NOMO-1 treated with DMSO at 0.1 percent for 48 hours (cell line): Measurements from ENCODE around the gene CAMKK2.
"Not testable (repeated sequence)": the region's sequence is repeated elsewhere in the genome, so short reads cannot be mapped to it uniquely, and the experiment has no call there.

Experiments
- DNase-seq: peaks from one replicate; lab custom pipeline; 2025; ENCODE audit not compliant: unreplicated experiment; lab: John Stamatoyannopoulos, UW

The CAMKK2 gene

GRCh38 chr12:121280531-121280930, 16.0 kb downstream of the CAMKK2 start:
- DNase-seq = not testable (repeated sequence)

DNA sequence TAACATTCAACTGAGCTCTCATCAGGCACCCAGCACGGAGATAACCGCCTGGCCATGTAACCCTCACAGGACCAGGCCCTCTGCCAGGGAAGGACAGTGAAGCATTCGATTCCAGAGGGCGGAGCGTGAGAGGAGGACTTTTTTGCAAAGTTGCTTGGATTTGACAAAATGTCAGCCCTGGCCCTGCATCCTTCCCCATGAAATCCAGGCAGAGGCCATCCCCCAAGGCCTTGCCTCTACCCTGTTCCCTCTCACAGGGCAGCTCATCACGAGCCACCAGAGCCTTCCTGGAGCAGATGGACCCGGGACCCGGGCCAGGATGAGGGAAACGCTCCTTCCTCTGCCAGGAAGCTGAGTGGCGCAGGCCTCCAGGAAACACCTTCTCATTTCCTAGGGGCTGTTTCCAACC, 17.0 kb downstream of the CAMKK2 start:
- no peak for DNase-seq

DNA sequence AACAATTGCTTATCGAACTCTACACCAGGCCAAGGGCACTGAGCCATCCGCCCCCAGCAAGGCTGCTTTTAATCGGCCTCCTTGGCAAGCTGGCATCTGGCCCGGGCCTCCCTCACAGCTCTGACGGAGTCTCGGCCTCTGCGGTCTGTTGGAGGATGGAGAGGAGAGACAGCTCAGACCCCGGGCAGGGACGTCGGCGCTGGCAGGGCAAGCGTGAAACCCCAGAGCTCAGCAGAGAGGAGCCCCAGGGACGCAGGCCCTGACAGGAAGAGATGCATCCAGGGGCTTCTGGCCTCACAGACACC, 17.5 kb downstream of the CAMKK2 start:
- DNase-seq = no peak

DNA sequence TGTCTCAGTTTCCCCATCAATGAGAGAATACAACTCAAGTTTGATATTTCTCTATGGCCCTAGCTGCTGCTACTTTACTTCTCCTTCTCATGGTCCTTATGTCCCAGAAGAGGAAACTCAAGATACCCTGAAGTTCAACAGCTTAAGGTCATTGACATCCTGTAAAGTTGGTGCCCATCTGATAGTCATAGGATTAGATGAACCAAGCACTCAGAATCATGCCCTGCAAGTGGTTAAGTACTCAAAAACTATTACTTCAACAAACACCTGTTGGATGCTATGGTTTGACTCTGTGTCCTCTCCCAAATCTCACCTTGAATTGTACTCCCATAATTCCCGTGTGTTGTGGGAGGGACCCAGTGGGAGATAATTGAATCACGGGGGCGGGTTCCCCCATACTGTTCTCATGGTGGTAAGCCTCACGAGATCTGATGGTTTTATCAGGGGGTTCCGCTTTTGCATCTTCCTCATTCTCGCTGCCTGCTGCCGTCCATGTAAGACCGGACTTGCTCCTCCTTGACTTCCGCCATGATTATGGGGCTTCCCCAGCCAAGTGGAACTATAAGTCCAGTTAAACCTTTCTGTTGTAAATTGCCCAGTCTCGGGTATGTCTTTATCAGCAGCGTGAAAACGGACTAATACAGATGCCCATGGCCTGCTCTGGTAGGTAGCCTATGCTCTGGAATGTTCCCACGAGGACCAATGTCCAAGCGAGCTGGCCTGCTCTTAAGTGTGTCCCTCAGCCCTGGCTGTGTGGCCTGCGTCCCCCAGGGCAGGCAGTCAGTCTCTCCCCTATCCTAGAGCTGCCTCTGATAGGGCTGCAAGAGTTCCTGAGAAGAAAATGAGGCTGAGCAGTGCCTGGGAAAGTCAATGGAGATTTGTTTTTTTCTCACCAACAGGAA, 18.1 kb downstream of the CAMKK2 start:
- DNase-seq = peak; percentile 58

- no peak for DNase-seq
Observed at GRCh38 chr12:121277374-121277759, 19.1 kb downstream of the CAMKK2 start.

DNA sequence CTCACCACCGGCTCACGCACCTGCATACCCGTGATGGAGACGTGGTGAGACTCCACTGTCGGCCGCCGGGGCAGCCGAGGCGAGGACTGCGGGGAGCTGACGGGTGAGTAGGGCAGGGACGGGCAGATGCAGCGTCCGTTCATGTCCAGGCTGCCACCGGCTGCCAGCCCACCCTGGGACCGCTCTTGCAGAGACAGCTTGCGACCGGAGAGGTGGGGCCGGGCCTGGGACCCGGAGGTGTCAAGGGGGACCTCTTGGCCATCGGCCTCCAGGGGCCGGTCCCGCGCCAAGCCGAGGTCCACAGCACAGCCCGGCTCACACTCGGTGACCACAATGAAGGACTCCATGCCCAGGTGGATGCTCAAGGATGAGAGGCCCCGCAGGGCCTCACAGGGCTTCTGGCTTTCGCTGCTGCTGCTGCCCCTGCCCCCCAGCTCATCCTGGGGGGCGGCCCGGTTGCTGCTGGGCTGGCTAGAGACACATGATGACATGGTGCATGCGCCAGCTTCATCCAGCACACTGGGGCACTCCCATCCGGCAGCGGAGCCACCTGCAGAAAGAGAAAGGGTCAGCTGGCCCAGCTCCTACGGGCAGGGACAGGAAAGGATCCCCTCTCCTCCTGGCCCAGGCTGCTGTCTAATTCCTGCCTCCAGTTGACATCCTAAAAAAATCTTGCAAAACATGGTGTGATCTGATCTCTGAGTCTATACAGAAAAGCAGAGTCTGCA, 22.3 kb downstream of the CAMKK2 start:
- no peak for DNase-seq

DNA sequence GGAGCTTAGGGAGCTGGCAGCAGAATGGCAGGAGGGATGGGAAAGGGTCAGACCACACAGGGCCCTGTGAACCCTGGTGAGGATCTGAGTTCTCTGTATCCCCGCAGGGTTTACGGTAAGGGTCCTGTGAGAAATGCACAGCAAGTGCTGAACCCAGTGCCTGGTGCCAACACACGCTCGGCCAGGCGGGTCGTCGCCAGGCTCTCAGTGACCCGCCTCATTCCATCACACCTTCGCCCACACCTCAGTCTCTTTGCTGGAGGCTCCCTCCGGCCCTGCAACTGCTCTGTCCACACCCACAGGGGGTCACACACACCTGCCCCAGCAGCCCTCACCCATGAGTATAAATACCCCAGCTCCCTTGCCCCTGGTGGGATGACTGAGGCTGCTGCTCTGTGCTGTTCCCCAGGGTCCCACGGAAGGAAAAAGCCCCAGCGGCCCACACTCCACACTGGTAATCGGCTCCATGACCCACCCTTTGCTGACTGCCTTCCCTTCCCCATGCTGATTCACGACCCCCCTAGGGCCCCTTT, 23.1 kb downstream of the CAMKK2 start:
- DNase-seq = no peak

- no peak for DNase-seq
Observed at GRCh38 chr12:121267822-121268221, 28.7 kb downstream of the CAMKK2 start.

GRCh38 chr12:121264951-121265515, 31.5 kb downstream of the CAMKK2 start:
- DNase-seq = no peak

- DNase-seq = no peak
Observed at GRCh38 chr12:121264135-121264534, 32.4 kb downstream of the CAMKK2 start.

DNA sequence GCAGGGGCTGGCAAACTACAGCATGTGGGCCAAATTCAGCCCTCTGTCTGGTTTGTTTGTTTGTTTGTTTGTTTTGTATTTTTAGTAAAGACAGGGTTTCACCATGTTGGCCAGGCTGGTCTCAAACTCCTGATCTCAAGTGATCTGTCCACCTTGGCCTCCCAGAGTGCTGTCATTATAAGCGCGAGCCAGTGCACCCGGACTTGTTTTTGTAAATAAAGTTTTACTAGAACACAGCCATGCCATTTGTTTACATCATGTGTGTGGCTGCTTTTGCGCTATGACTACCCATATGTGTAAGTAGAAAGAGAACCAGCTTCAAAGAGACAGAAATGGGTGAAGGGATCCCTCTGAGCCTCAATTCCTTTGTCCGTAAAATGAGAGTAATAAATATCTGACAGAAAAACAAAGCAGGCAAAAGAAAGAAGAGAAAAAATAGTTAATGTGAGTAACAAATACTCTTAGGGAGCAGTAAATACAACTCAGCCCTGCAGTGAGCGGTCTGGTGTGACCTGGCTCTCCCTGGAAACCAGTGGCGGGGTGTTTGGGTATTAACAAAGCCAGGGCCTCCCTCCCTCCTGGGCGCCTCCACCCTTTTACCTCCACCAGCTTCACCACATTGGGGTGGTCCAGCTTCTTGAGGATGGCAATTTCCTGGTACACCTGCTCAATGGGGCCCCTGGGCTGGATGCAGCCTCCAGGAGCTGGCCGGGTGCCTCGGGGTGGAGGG, 33.1 kb downstream of the CAMKK2 start:
- DNase-seq = no peak

DNA sequence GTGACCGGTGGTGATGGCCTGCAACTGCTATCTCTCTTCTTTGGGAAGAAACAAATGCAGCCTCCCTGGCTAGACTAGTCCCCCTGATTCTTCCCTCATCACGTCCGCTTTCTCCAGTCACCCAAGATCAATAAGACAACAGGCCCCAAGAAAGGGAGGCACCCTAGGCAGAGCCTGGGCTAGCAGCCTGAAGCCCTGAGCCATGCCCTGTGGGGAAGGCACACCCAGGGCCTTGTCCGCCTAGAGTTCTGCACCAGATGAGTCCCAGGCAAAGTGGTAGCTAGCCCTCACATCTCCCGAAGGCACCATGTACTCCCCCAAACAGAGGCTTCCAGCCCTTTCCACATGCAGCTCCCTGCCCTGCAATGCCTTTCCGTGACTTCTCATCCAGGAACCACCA, 35.1 kb downstream of the CAMKK2 start:
- DNase-seq = no peak

GRCh38 chr12:121260091-121260490, 36.4 kb downstream of the CAMKK2 start:
- DNase-seq = no peak

DNA sequence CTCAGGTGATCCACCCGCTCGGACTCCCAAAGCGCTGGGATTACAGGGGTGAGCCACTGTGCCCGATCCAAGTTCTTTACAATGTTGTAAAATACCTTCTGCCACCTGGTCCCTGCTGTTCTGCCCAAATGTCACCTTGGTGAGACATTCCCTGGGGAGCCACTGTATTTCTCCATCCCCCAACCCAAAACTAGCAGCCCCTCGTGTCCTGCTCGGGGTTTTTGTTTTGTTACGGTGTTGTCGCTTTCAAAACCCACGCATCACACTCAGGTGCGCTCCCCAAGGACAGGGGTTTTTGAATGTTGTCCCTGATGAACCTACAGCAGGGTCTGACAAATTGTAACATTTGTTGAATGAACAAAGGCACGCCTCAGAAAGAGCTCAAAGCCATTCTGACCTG, 37.4 kb downstream of the CAMKK2 start:
- DNase-seq = no peak

- DNase-seq = peak; percentile 36
Observed at GRCh38 chr12:121257704-121258449, 38.6 kb downstream of the CAMKK2 start.

- DNase-seq = no peak
Observed at GRCh38 chr12:121255433-121255832, 41.1 kb downstream of the CAMKK2 start.

- no peak for DNase-seq
Observed at GRCh38 chr12:121253638-121254335, 42.7 kb downstream of the CAMKK2 start.

GRCh38 chr12:121252712-121253345, 43.7 kb downstream of the CAMKK2 start:
- DNase-seq = no peak

DNA sequence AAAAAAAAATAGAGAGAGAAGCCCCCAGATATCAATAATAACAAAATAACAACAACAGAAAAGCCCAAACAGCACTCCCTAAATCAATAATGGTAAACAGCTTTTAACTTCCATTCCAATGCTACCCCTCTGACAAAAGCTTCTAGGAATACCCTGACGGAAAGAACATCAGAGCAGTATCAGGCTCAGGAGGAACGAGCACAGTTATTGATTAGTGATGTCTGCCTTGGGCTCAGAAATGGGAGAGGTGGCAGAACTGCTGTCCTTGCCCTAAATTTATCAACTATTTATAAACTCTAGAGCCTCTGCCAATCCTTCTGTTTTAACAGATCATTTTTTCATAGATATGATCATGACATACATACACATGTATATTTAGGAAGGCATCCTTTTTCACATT, 44.7 kb downstream of the CAMKK2 start:
- no peak for DNase-seq
